ENCODE data around the gene C1D.

DNA sequence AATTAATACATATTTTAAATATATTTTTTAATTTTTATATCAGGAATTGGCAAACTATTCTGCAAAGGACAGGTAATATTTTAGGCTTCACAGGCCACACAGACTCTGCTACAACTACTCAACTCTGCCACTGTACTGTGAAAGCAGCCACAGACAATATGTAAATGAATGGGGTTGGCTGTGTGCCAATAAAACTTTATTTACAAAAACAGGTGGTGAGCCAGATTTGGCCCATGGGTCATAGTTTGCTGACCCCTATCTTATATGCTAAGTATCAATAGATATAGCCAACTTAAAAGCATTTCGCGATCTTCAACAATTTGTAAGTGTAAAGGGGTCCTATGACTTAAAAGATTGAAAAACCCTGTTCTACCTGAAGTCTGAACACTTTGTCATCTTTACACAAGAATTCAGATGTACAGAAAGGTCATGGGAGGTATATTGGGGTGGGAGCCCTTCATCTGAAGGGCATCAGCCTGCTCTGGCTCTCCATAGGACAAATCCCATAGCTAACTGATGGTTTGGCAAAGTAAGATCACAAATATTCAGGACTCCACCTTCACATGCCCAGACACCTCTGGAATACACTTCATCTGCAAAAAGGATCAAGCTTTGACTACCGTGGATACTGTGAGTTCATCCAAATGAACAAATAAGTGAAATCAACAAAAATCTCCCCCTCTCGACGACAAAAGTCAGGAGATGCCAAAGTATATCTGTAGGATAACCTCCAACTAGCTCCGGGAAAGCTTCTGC is 65.9 kb downstream of the C1D start:
- TF ChIP-seq CTCF (conservative IDR thresholded peaks at IDR 0.05 in 1 of 2, IDR thresholded peaks at IDR 0.05 in 1 of 2; ENCODE audit: low read depth in 1 of 2, low read length in 2 of 2) (no peak), EZH2 (IDR thresholded peaks at IDR 0.05; ENCODE audit: low read length, missing control alignments) (no peak)

Data from fibroblast of lung (primary cell).